ENCODE data around the gene LUC7L3.

Gene LUC7L3

DNA sequence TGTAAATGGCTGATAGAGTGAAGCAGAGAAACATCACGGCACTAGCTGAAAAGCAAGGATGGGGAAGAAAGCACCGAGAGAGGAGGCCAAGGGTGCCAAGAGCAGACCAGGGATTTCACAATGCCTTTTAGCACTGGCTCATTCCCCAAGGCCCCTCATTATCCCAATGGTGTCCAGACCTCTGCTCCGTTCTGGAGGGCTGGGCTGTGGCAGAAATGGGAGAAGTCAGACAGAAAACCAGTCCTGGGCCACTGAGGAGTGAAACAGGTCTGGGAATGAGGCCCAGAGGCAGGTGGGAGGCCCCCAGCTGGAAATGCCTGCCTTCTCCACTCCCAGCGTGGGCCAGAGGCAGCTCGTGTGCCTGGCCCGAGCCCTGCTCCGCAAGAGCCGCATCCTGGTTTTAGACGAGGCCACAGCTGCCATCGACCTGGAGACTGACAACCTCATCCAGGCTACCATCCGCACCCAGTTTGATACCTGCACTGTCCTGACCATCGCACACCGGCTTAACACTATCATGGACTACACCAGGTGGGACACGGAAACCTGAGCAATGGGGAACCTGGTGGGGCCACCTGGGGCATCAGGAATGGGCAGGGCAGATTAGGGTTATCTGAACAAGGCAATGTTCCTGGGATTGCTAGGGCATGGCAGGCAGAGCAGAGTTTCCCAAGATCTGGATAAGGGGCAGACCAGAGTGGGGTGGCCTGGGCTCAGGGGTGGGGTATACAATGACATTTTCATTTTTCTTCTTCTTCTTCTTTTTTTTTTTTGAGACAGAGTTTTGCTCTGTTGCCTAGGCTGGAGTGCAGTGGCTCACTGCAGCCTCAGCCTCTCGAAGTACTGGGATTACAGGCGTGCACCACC lies 32.0 kb upstream of the LUC7L3 start:
- Histone ChIP-seq H3K36me3 (ENCODE audit: insufficient read depth, insufficient read length, low read length) (peaks cover 10% of the 10 kb centered on the region), H3K9me3 (ENCODE audit: insufficient read depth, low read length) (no peaks in the 10 kb centered on the region), H3K4me1 (ENCODE audit: insufficient read depth, insufficient read length) (peaks cover 35% of the 10 kb centered on the region), H3K9ac (ENCODE audit: insufficient read length, low read depth) (no peak overlapping the region), H3K4me3 (ENCODE audit: insufficient read length, low read depth) (no peak overlapping the region), H3K27me3 (ENCODE audit: insufficient read depth, insufficient read length) (no peaks in the 10 kb centered on the region)
- TF ChIP-seq YY1 (IDR thresholded peaks at IDR 0.05; ENCODE audit: insufficient read depth, insufficient read length) = no peak
- no peak for TF ChIP-seq SUZ12 (IDR thresholded peaks at IDR 0.05; ENCODE audit: extremely low read depth, insufficient read depth, insufficient read length)
- no peak for TF ChIP-seq ZNF274 (IDR thresholded peaks at IDR 0.05; ENCODE audit: low read depth, low read length)
- no peak for DNase-seq (ENCODE audit: low read depth, low spot score)

GRCh38 chr17:50688245-50688644 lies 31.2 kb upstream of the LUC7L3 start:
- Histone ChIP-seq H3K27me3 (ENCODE audit: insufficient read depth, insufficient read length) (no peaks in the 10 kb centered on the region), H3K9me3 (ENCODE audit: insufficient read depth, low read length) (no peaks in the 10 kb centered on the region), H3K4me1 (ENCODE audit: insufficient read depth, insufficient read length) (peaks cover 34% of the 10 kb centered on the region), H3K36me3 (ENCODE audit: insufficient read depth, insufficient read length, low read length) (peaks cover 18% of the 10 kb centered on the region), H3K9ac (ENCODE audit: insufficient read length, low read depth) (no peak overlapping the region), H3K4me3 (ENCODE audit: insufficient read length, low read depth) (no peak overlapping the region)
- no peak for DNase-seq (ENCODE audit: low read depth, low spot score)
- TF ChIP-seq YY1 (IDR thresholded peaks at IDR 0.05; ENCODE audit: insufficient read depth, insufficient read length) (no peak), ZNF274 (IDR thresholded peaks at IDR 0.05; ENCODE audit: low read depth, low read length) (no peak), SUZ12 (IDR thresholded peaks at IDR 0.05; ENCODE audit: extremely low read depth, insufficient read depth, insufficient read length) (no peak)

DNA sequence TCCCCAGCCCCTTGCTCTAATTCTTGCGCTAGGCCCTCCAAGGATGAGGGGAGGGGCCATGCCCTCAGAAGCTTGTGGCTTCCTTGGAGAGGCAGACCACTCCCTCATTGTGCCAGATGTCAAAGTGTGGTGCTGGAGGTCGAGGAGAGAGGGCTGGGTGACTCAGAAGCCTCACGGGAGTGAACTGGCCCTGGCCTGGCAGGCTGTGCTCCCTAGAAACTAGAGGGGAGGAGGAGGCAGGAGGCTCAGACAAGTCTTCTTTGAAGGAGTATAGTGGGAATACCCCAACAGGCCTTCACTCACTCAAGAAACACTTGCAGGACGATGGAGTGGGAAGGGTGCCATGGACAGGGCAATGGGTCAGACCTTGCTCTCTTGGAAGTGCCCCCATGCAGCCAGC lies 30.2 kb upstream of the LUC7L3 start:
- Histone ChIP-seq H3K36me3 (ENCODE audit: insufficient read depth, insufficient read length, low read length) (peaks cover 26% of the 10 kb centered on the region), H3K9me3 (ENCODE audit: insufficient read depth, low read length) (no peaks in the 10 kb centered on the region), H3K9ac (ENCODE audit: insufficient read length, low read depth) (no peak overlapping the region), H3K4me3 (ENCODE audit: insufficient read length, low read depth) (no peak overlapping the region), H3K4me1 (ENCODE audit: insufficient read depth, insufficient read length) (peaks cover 32% of the 10 kb centered on the region), H3K27me3 (ENCODE audit: insufficient read depth, insufficient read length) (no peaks in the 10 kb centered on the region)
- TF ChIP-seq ZNF274 (IDR thresholded peaks at IDR 0.05; ENCODE audit: low read depth, low read length) = no peak
- no peak for TF ChIP-seq SUZ12 (IDR thresholded peaks at IDR 0.05; ENCODE audit: extremely low read depth, insufficient read depth, insufficient read length)
- no peak for TF ChIP-seq YY1 (IDR thresholded peaks at IDR 0.05; ENCODE audit: insufficient read depth, insufficient read length)
- no peak for DNase-seq (ENCODE audit: low read depth, low spot score)

- Histone ChIP-seq H3K9ac (ENCODE audit: insufficient read length, low read depth) (peak overlapping the region; percentile 43), H3K4me1 (ENCODE audit: insufficient read depth, insufficient read length) (peaks cover 29% of the 10 kb centered on the region)
- DNase-seq (ENCODE audit: low read depth, low spot score) = no peak
Observed at GRCh38 chr17:50689956-50690886, 29.2 kb upstream of the LUC7L3 start.

GRCh38 chr17:50690887-50691549 lies 28.4 kb upstream of the LUC7L3 start:
- DNase-seq (ENCODE audit: low read depth, low spot score) = no peak
- Histone ChIP-seq H3K4me3 (ENCODE audit: insufficient read length, low read depth) (no peak overlapping the region), H3K4me1 (ENCODE audit: insufficient read depth, insufficient read length) (peaks cover 29% of the 10 kb centered on the region), H3K9me3 (ENCODE audit: insufficient read depth, low read length) (no peaks in the 10 kb centered on the region), H3K36me3 (ENCODE audit: insufficient read depth, insufficient read length, low read length) (peaks cover 41% of the 10 kb centered on the region), H3K27me3 (ENCODE audit: insufficient read depth, insufficient read length) (no peaks in the 10 kb centered on the region), H3K9ac (ENCODE audit: insufficient read length, low read depth) (peak overlapping the region; percentile 6)
- TF ChIP-seq ZNF274 (IDR thresholded peaks at IDR 0.05; ENCODE audit: low read depth, low read length) (no peak), SUZ12 (IDR thresholded peaks at IDR 0.05; ENCODE audit: extremely low read depth, insufficient read depth, insufficient read length) (no peak), YY1 (IDR thresholded peaks at IDR 0.05; ENCODE audit: insufficient read depth, insufficient read length) (no peak)

More at GRCh38 chr17:50689956-50690886, 29.2 kb upstream of the LUC7L3 start:
- H3K9me3 ChIP-seq (ENCODE audit: insufficient read depth, low read length) = no peaks in the 10 kb centered on the region
- TF ChIP-seq SUZ12 (IDR thresholded peaks at IDR 0.05; ENCODE audit: extremely low read depth, insufficient read depth, insufficient read length) (no peak), YY1 (IDR thresholded peaks at IDR 0.05; ENCODE audit: insufficient read depth, insufficient read length) (no peak), ZNF274 (IDR thresholded peaks at IDR 0.05; ENCODE audit: low read depth, low read length) (no peak)
- H3K27me3 ChIP-seq (ENCODE audit: insufficient read depth, insufficient read length) = no peaks in the 10 kb centered on the region
- H3K4me3 ChIP-seq (ENCODE audit: insufficient read length, low read depth) = no peak overlapping the region
- H3K36me3 ChIP-seq (ENCODE audit: insufficient read depth, insufficient read length, low read length) = peaks cover 33% of the 10 kb centered on the region

DNA sequence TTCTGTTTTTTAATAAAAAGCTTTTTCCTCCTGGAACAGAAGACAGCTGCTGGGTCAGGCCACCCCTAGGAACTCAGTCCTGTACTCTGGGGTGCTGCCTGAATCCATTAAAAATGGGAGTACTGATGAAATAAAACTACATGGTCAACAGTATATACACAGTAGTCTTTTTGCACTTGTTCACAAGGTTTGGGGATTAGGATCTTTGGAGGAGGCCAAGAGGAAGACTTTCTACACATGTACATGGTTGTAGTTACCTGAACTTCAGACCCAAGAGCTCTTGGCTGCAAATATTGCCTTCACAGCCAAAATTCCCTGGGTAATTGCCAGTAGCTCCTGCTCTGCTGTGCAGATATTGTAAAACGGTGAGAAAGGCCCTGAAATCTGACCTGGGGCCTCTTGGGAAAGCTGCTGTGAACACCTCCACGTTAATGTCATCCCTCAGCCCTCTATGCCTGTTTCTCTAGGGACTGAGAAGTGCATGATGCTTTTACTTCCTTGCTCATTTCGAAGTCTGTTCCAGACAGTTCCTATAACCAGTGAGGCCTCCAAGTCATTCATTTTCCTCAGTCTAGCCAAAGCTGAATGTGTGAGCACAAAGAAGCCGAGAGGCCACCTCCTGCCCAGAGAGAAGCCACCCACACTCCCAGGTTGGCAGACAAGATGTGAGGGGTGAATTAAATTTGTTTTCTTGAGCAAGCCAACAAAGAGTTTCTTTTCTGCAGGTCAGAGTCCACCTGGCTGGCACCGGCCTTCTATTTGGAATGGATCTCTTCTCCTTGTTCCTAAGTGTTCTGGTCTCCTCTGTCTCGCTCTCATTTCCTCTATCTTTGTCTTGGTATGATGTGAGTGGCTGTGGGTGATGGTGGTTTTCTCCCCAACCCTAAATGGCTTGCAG lies 27.6 kb upstream of the LUC7L3 start:
- DNase-seq (ENCODE audit: low read depth, low spot score) = no peak
- no peak overlapping the region for H3K4me3 ChIP-seq (ENCODE audit: insufficient read length, low read depth)

More for the DNA sequence above, 27.6 kb upstream of the LUC7L3 start:
- Histone ChIP-seq H3K9ac (ENCODE audit: insufficient read length, low read depth) (no peak overlapping the region), H3K27me3 (ENCODE audit: insufficient read depth, insufficient read length) (no peaks in the 10 kb centered on the region), H3K36me3 (ENCODE audit: insufficient read depth, insufficient read length, low read length) (peaks cover 49% of the 10 kb centered on the region), H3K4me1 (ENCODE audit: insufficient read depth, insufficient read length) (peaks cover 24% of the 10 kb centered on the region), H3K9me3 (ENCODE audit: insufficient read depth, low read length) (no peaks in the 10 kb centered on the region)
- no peak for TF ChIP-seq ZNF274 (IDR thresholded peaks at IDR 0.05; ENCODE audit: low read depth, low read length)
- no peak for TF ChIP-seq YY1 (IDR thresholded peaks at IDR 0.05; ENCODE audit: insufficient read depth, insufficient read length)
- no peak for TF ChIP-seq SUZ12 (IDR thresholded peaks at IDR 0.05; ENCODE audit: extremely low read depth, insufficient read depth, insufficient read length)
